H1 (cell line): ENCODE results near the gene NPHP4. TPM values are rescaled to one million over a fixed set of nuclear protein-coding genes. Genes with fewer than 3 reads are reported as not detected.

Experiments
- CTCF ChIA-PET: fragments of 300-600 bp; sonication (Branson Sonifier 250); formaldehyde crosslinking; loops from one replicate; lab custom pipeline; 2021; ENCODE audit not compliant: partially characterized antibody; lab: Charles Lee
- POLR2A ChIA-PET: fragments of 300-600 bp; sonication (Branson Sonifier 250); formaldehyde crosslinking; loops from one replicate; lab custom pipeline; 2021; ENCODE audit warnings: inconsistent platforms; ENCODE audit not compliant: partially characterized antibody; lab: Charles Lee
- DNase-seq, 2 experiments: peaks; one replicate each; pipeline versions ENCODE4 v3.0.0 to v3.0.0-alpha.2; 2010 to 2022; ENCODE audit warnings: low spot score in 2 of 2, low read depth in 1 of 2, mixed read lengths in 1 of 2
- FAIRE-seq: peaks from 2 replicates; lab custom pipeline; 2011; peaks lifted over from hg19 to GRCh38; lab: Jason Lieb, UNC
- H2AFZ ChIP-seq: 2 replicates; pipeline ENCODE4 v1.8.1; 2012; ENCODE audit warnings: low read length, inconsistent platforms
- H2AK5ac ChIP-seq: 2 replicates; pipeline ENCODE4 v1.6.1; 2013; ENCODE audit warnings: low read depth, low read length
- H2BK120ac ChIP-seq: replicated peaks from 2 replicates; pipeline ENCODE3; 2013; ENCODE audit warnings: low read depth, low read length, inconsistent platforms
- H2BK12ac ChIP-seq: 2 replicates; pipeline ENCODE4 v1.6.1; 2013; ENCODE audit warnings: low read depth, low read length
- H2BK15ac ChIP-seq: 2 replicates; pipeline ENCODE4 v1.6.1; 2013; ENCODE audit warnings: low read length
- H2BK20ac ChIP-seq: 2 replicates; pipeline ENCODE4 v1.6.1; 2013; ENCODE audit warnings: low read length
- H2BK5ac ChIP-seq: 2 replicates; pipeline ENCODE4 v1.6.1; 2013; ENCODE audit warnings: low read depth, low read length
- H3K14ac ChIP-seq: 2 replicates; pipeline ENCODE4 v1.6.1; 2013; ENCODE audit warnings: inconsistent platforms; ENCODE audit not compliant: insufficient read length
- H3K18ac ChIP-seq: 2 replicates; pipeline ENCODE4 v1.6.1; 2013; ENCODE audit warnings: low read length; ENCODE audit errors: extremely low read depth
- H3K23ac ChIP-seq: 2 replicates; pipeline ENCODE4 v1.6.1; 2013; ENCODE audit warnings: inconsistent platforms; ENCODE audit not compliant: insufficient read length
- H3K23me2 ChIP-seq: 2 replicates; pipeline ENCODE4 v1.6.1; 2013; ENCODE audit warnings: low read depth, low read length
- H3K27ac ChIP-seq: 2 replicates; pipeline ENCODE4 v1.6.1; 2011; ENCODE audit warnings: low read depth, low read length, inconsistent platforms
- H3K27me3 ChIP-seq, 4 experiments: replicated peaks in 1 of 4; 1 replicate in 1 of 4; 2 replicates in 3 of 4; pipeline versions ENCODE4 v1.6.1 to v1.8.1; 2011 to 2013; ENCODE audit warnings: low read length in 3 of 4, mild to moderate bottlenecking in 3 of 4, inconsistent platforms in 2 of 4, mixed read lengths in 2 of 4, moderate library complexity in 1 of 4; ENCODE audit not compliant: control insufficient read depth in 3 of 4, insufficient read depth in 3 of 4; ENCODE audit errors: extremely low read depth in 1 of 4
- H3K36me3 ChIP-seq, 4 experiments: 2 replicates each; pipeline versions ENCODE4 v1.6.1 to v1.8.1; 2011 to 2013; ENCODE audit warnings: mild to moderate bottlenecking in 4 of 4, low read length in 3 of 4, moderate library complexity in 2 of 4, control low read depth in 1 of 4, inconsistent platforms in 1 of 4; ENCODE audit not compliant: insufficient read depth in 4 of 4, control insufficient read depth in 2 of 4
- H3K4ac ChIP-seq: replicated peaks from 2 replicates; pipeline ENCODE3; 2013; ENCODE audit warnings: low read length, low read depth, mixed read lengths, inconsistent platforms; ENCODE audit not compliant: insufficient read length
- H3K4me1 ChIP-seq, 4 experiments: replicated peaks in 1 of 4; 1 replicate in 1 of 4; 2 replicates in 3 of 4; pipeline versions ENCODE4 v1.6.1 to v1.8.1; 2011 to 2013; ENCODE audit warnings: low read length in 3 of 4, inconsistent platforms in 2 of 4, mixed read lengths in 1 of 4; ENCODE audit not compliant: insufficient read depth in 4 of 4, control insufficient read depth in 3 of 4
- H3K4me2 ChIP-seq, 2 experiments: 2 replicates each; pipeline versions ENCODE4 v1.6.1 to v1.8.1; 2011 to 2013; ENCODE audit warnings: low read depth in 2 of 2, low read length in 2 of 2, control low read depth in 1 of 2, inconsistent platforms in 1 of 2, mild to moderate bottlenecking in 1 of 2; ENCODE audit not compliant: insufficient read depth in 1 of 2
- H3K4me3 ChIP-seq, 4 experiments: fragments of 200-600, 300-600 bp in 1 of 4; sonication (generic), shearing (Covaris generic), sonication (Bioruptor Twin) in 1 of 4; 2 replicates each; pipeline versions ENCODE4 v1.5.1 to v1.8.1; 2011 to 2016; ENCODE audit warnings: low read length in 4 of 4, low read depth in 3 of 4, control low read depth in 2 of 4, inconsistent platforms in 2 of 4, mild to moderate bottlenecking in 2 of 4, mixed read lengths in 1 of 4, moderate library complexity in 1 of 4; ENCODE audit not compliant: insufficient read depth in 2 of 4; ENCODE audit errors: extremely low read depth in 1 of 4
- H3K56ac ChIP-seq: replicated peaks from 2 replicates; pipeline ENCODE3; 2013; ENCODE audit warnings: low read depth, mild to moderate bottlenecking, mixed read lengths, low read length, inconsistent platforms; ENCODE audit not compliant: insufficient read length
- H3K79me1 ChIP-seq: 2 replicates; pipeline ENCODE4 v1.6.1; 2013; ENCODE audit warnings: low read depth, low read length, control low read depth
- H3K79me2 ChIP-seq, 2 experiments: 2 replicates each; pipeline versions ENCODE4 v1.6.1 to v1.8.1; 2012 to 2013; ENCODE audit warnings: low read length in 2 of 2, mild to moderate bottlenecking in 2 of 2, inconsistent platforms in 1 of 2; ENCODE audit not compliant: insufficient read depth in 2 of 2, control insufficient read depth in 1 of 2
- H3K9ac ChIP-seq, 4 experiments: replicated peaks in 1 of 4; 1 replicate in 1 of 4; 2 replicates in 3 of 4; pipeline versions ENCODE4 v1.6.1 to v1.8.1; 2011 to 2013; ENCODE audit warnings: low read depth in 3 of 4, low read length in 3 of 4, control low read depth in 2 of 4, mild to moderate bottlenecking in 2 of 4, moderate library complexity in 2 of 4, inconsistent platforms in 1 of 4; ENCODE audit errors: extremely low read depth in 1 of 4
- H3K9me3 ChIP-seq, 2 experiments: 2 replicates each; pipeline versions ENCODE4 v1.6.1 to v1.8.1; 2012 to 2013; ENCODE audit warnings: mild to moderate bottlenecking in 2 of 2, moderate library complexity in 2 of 2, control low read depth in 1 of 2, inconsistent platforms in 1 of 2, low read depth in 1 of 2, low read length in 1 of 2, mixed read lengths in 1 of 2; ENCODE audit not compliant: insufficient read depth in 2 of 2
- H4K20me1 ChIP-seq, 2 experiments: replicated peaks in 1 of 2; 2 replicates each; pipeline versions ENCODE3 to v1.8.1; 2011 to 2013; ENCODE audit warnings: inconsistent platforms in 2 of 2, low read length in 2 of 2, mild to moderate bottlenecking in 1 of 2; ENCODE audit not compliant: insufficient read depth in 2 of 2, control insufficient read depth in 1 of 2
- H4K5ac ChIP-seq: 2 replicates; pipeline ENCODE4 v1.6.1; 2013; ENCODE audit warnings: low read length, low read depth, mixed read lengths, inconsistent platforms; ENCODE audit not compliant: insufficient read length
- H4K8ac ChIP-seq: 2 replicates; pipeline ENCODE4 v1.8.0; 2013; ENCODE audit warnings: mild to moderate bottlenecking, moderate library complexity, low read length, inconsistent platforms; ENCODE audit not compliant: insufficient read depth; ENCODE audit errors: extremely low read depth
- H4K91ac ChIP-seq: replicated peaks from 2 replicates; pipeline ENCODE3; 2013; ENCODE audit warnings: low read length, mixed read lengths, inconsistent platforms; ENCODE audit not compliant: insufficient read length
- EP300 ChIP-seq, 2 experiments: IDR thresholded peaks; 1 replicate in 1 of 2; 2 replicates in 1 of 2; pipeline ENCODE4 v1.6.1; 2011 to 2012; ENCODE audit warnings: low read depth in 2 of 2, low read length in 2 of 2, mild to moderate bottlenecking in 2 of 2, borderline replicate concordance in 1 of 2, inconsistent platforms in 1 of 2, moderate library complexity in 1 of 2
- GTF2F1 ChIP-seq: IDR thresholded peaks from 2 replicates; pipeline ENCODE4 v1.6.1; 2012; ENCODE audit warnings: low read depth, low read length, improper control_type of control experiment, borderline replicate concordance
- POU5F1 ChIP-seq: IDR thresholded peaks from 2 replicates; pipeline ENCODE4 v1.6.1; 2011; ENCODE audit warnings: low read depth, mild to moderate bottlenecking, low read length, moderate library complexity
- RNF2 ChIP-seq: fragments of 200-900, 300-1000 bp; sonication (generic); IDR thresholded peaks from 2 replicates; pipeline ENCODE4 v1.7.1; 2016; ENCODE audit warnings: borderline replicate concordance, low read depth, mild to moderate bottlenecking, antibody characterized with exemption, low read length; ENCODE audit not compliant: poor library complexity, severe bottlenecking; ENCODE audit errors: missing control alignments
- SAP30 ChIP-seq: fragments of 300-600 bp; sonication (generic); IDR thresholded peaks from 2 replicates; pipeline ENCODE4 v1.7.1; 2012; ENCODE audit warnings: low read length, moderate library complexity, mild to moderate bottlenecking, inconsistent platforms; ENCODE audit not compliant: insufficient read depth, insufficient replicate concordance
- SIRT6 ChIP-seq: IDR thresholded peaks from one replicate; pipeline ENCODE4 v1.7.1; 2012; ENCODE audit warnings: low read length, inconsistent platforms
- SIX5 ChIP-seq: IDR thresholded peaks from 2 replicates; pipeline ENCODE4 v1.6.1; 2011; ENCODE audit warnings: mild to moderate bottlenecking, low read depth, low read length
- SP4 ChIP-seq: IDR thresholded peaks from 2 replicates; pipeline ENCODE4 v1.6.1; 2012; ENCODE audit warnings: low read length, inconsistent platforms
- SUZ12 ChIP-seq: fragments of 200-600 bp; sonication (generic); IDR thresholded peaks from 2 replicates; pipeline ENCODE4 v1.6.1; 2012; ENCODE audit warnings: mild to moderate bottlenecking, inconsistent platforms, low read length, moderate library complexity, mixed read lengths
- WGBS, 2 experiments: shearing (Covaris generic) in 1 of 2; methylation state at CpG; one replicate each; pipeline versions ENCODE4 v1.1.6 to v1.1.7; 2013 to 2015; ENCODE audit warnings: low lambda C conversion rate in 2 of 2, mixed read lengths in 2 of 2, inconsistent platforms in 1 of 2, low coverage in 1 of 2, missing lambda C conversion rate in 1 of 2; ENCODE audit not compliant: insufficient replicate concordance in 2 of 2, insufficient coverage in 1 of 2, insufficient read length in 1 of 2; ENCODE audit errors: extremely low coverage in 1 of 2, missing lambda C conversion rate in 1 of 2; 5-methylcytosine and 5-hydroxymethylcytosine counted together
- polyA plus RNA-seq, 7 experiments: library from polyadenylated mRNA; depleted of rRNA in 3 of 7; stranded (reverse) in 5 of 7; unstranded in 2 of 7; fragments of >200 nt in 5 of 7; fragments of 200-250 nt in 2 of 7; gene quantifications; 1 replicate in 5 of 7; 2 replicates in 1 of 7; 4 replicates in 1 of 7; pipeline versions ENCODE4 v1.2.1 to v1.2.3, GENCODE V29; 2011 to 2013; ENCODE audit warnings: missing spikeins in 2 of 7, mixed read lengths in 2 of 7
- total RNA-seq: library from RNA; stranded (reverse); fragmentation: NEBNext Ultra II Directional; extraction: Animal tissue kit (Norgen Biotek cat#: 25700); gene quantifications from 2 replicates; pipeline ENCODE4 v1.2.1, GENCODE V29; 2021
- TF ChIP-seq, protein P1 (sequence below): IDR thresholded peaks from 2 replicates; pipeline ENCODE4 v1.6.1; 2011; ENCODE audit warnings: low read depth, mild to moderate bottlenecking, low read length; ENCODE audit not compliant: insufficient read depth

The NPHP4 gene
- total and polyA plus RNA-seq, 2 of the 8 experiments (the other 6 are each of a cell fraction or from before 2014, with no cell fraction given) = 5.8 to 14.0 TPM

GRCh38 chr1:6011161-6011945 is 19.1 kb upstream of the NPHP4 start:
- CTCF ChIA-PET = interaction anchor here (0.6 to 2.5 kb wide), 6 partner anchors 8 to 140 kb away, joined by 3 to 9 read pairs (median 3); no protein-coding TSS in a partner anchor
- H3K56ac ChIP-seq = no peak overlapping the region
- FAIRE-seq = no peak
- TF ChIP-seq RNF2 = no peak
- no peak for TF ChIP-seq SIX5
- no peak for TF ChIP-seq SIRT6
- TF ChIP-seq SAP30 = no peak
- no peak for TF ChIP-seq GTF2F1
- TF ChIP-seq, protein P1, sequence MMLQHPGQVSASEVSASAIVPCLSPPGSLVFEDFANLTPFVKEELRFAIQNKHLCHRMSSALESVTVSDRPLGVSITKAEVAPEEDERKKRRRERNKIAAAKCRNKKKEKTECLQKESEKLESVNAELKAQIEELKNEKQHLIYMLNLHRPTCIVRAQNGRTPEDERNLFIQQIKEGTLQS = no peak
- no peak for TF ChIP-seq POU5F1
- TF ChIP-seq SUZ12 = no peak
- no peak for TF ChIP-seq SP4
- TF ChIP-seq EP300 (IDR thresholded peaks at IDR 0.05; ENCODE audit: borderline replicate concordance in 1 of 2, low read depth in 2 of 2, low read length in 2 of 2) = no peak

More at GRCh38 chr1:6011161-6011945, 19.1 kb upstream of the NPHP4 start:
- WGBS, 2 experiments = 88% methylated on average over 15 of the region's 19 CpGs; no CpG with 5 or more reads in 1 of the 2 experiments
- H4K8ac ChIP-seq = no peak overlapping the region
- no peak overlapping the region for H2BK12ac ChIP-seq
- no peak overlapping the region for H3K4me3 ChIP-seq
- no peak overlapping the region for H2BK20ac ChIP-seq
- H2AFZ ChIP-seq = no peak overlapping the region
- no peak overlapping the region for H4K91ac ChIP-seq
- H3K36me3 ChIP-seq = no peaks in the 10 kb centered on the region
- POLR2A ChIA-PET = interaction anchor here (1.2 kb wide), 1 partner anchor 16 kb away, joined by 4 read pairs; no protein-coding TSS in a partner anchor
- no peak for DNase-seq
- no peak overlapping the region for H3K9ac ChIP-seq
- H3K9me3 ChIP-seq = no peaks in the 10 kb centered on the region
- H3K14ac ChIP-seq = no peak overlapping the region
- no peaks in the 10 kb centered on the region for H3K4me1 ChIP-seq
- no peak overlapping the region for H2BK5ac ChIP-seq
- H3K23me2 ChIP-seq = peaks cover 4% of the 10 kb centered on the region; the same call in 1 of the 2 replicates
- no peak overlapping the region for H3K4me2 ChIP-seq
- no peak overlapping the region for H3K4ac ChIP-seq
- no peaks in the 10 kb centered on the region for H3K27me3 ChIP-seq
- no peaks in the 10 kb centered on the region for H3K79me2 ChIP-seq
- H4K20me1 ChIP-seq = peaks cover 0 to 5% of the 10 kb centered on the region in 2 experiments
- no peaks in the 10 kb centered on the region for H3K79me1 ChIP-seq
- no peak overlapping the region for H3K27ac ChIP-seq
- H2BK120ac ChIP-seq = no peak overlapping the region
- no peak overlapping the region for H4K5ac ChIP-seq
- no peak overlapping the region for H3K18ac ChIP-seq
- no peak overlapping the region for H2BK15ac ChIP-seq
- H2AK5ac ChIP-seq = 0 out of 2 replicates have a peak overlapping the region, but pooled peaks have one; percentile 16
- no peak overlapping the region for H3K23ac ChIP-seq
